ENCODE measurements around the gene FBXW7. TPM values are rescaled to one million over a fixed set of nuclear protein-coding genes. Genes with fewer than 3 reads are reported as not detected.

Gene FBXW7
- total and polyA plus RNA-seq, 4 donors = 58.9 to 129 (median 71.7) TPM

- Histone ChIP-seq H3K4me1 (ENCODE audit: control insufficient read depth, insufficient read depth, low read length) (no peaks in the 10 kb centered on the region), H3K27ac (ENCODE audit: low read depth, low read length) (no peak overlapping the region), H3K36me3 (ENCODE audit: control insufficient read depth, insufficient read depth, low read length) (peaks cover 5% of the 10 kb centered on the region), H3K4me3 (ENCODE audit: low read depth, low read length) (no peak overlapping the region), H3K27me3 (ENCODE audit: control insufficient read depth, insufficient read depth, low read length) (no peaks in the 10 kb centered on the region), H3K9me3 (ENCODE audit: control insufficient read depth, insufficient read depth, low read length) (no peaks in the 10 kb centered on the region)
- no peak for DNase-seq (ENCODE audit: low read depth in 4 of 6, low spot score in 6 of 6)
- 83% methylated on average over 1 of the region's 3 CpGs for WGBS (ENCODE audit: insufficient coverage)
Observed at GRCh38 chr4:152342293-152342692, 193.6 kb downstream of the FBXW7 start.

- H3K27ac ChIP-seq (ENCODE audit: low read depth, low read length) = no peak overlapping the region
- 100% methylated on average over 3 of the region's 3 CpGs for WGBS (ENCODE audit: insufficient coverage)
- H3K9me3 ChIP-seq (ENCODE audit: control insufficient read depth, insufficient read depth, low read length) = no peaks in the 10 kb centered on the region
- H3K27me3 ChIP-seq (ENCODE audit: control insufficient read depth, insufficient read depth, low read length) = no peaks in the 10 kb centered on the region
- DNase-seq (ENCODE audit: low read depth in 4 of 6, low spot score in 6 of 6) = no peak
- H3K4me1 ChIP-seq (ENCODE audit: control insufficient read depth, insufficient read depth, low read length) = no peaks in the 10 kb centered on the region
- H3K4me3 ChIP-seq (ENCODE audit: low read depth, low read length) = no peak overlapping the region
- no peaks in the 10 kb centered on the region for H3K36me3 ChIP-seq (ENCODE audit: control insufficient read depth, insufficient read depth, low read length)
Observed at GRCh38 chr4:152340818-152341217, 195.1 kb downstream of the FBXW7 start.

DNA sequence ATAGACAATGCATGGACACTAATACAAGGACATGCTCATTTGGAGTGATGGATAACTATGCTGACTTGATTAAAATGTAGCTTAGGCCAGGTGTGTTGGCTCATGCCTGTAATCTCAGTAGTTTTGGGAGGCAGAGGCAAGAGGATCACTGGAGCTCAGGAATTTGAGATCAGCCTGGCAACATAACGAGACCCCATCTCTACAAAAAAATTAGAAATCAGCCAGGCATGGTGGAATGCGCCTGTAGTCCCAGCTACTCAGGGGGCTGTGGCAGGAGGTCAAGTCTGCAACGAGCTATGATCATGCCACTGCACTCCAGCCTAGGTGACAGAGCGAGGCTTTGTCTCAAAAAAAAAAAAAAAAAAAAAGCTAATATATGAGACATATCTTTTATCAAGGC is 196.3 kb downstream of the FBXW7 start:
- Histone ChIP-seq H3K27ac (ENCODE audit: low read depth, low read length) (no peak overlapping the region), H3K4me1 (ENCODE audit: control insufficient read depth, insufficient read depth, low read length) (no peaks in the 10 kb centered on the region), H3K4me3 (ENCODE audit: low read depth, low read length) (no peak overlapping the region), H3K9me3 (ENCODE audit: control insufficient read depth, insufficient read depth, low read length) (no peaks in the 10 kb centered on the region), H3K27me3 (ENCODE audit: control insufficient read depth, insufficient read depth, low read length) (no peaks in the 10 kb centered on the region), H3K36me3 (ENCODE audit: control insufficient read depth, insufficient read depth, low read length) (no peaks in the 10 kb centered on the region)
- WGBS (ENCODE audit: insufficient coverage) = 83% methylated on average over 2 of the region's 4 CpGs
- no peak for DNase-seq (ENCODE audit: low read depth in 4 of 6, low spot score in 6 of 6)

DNA sequence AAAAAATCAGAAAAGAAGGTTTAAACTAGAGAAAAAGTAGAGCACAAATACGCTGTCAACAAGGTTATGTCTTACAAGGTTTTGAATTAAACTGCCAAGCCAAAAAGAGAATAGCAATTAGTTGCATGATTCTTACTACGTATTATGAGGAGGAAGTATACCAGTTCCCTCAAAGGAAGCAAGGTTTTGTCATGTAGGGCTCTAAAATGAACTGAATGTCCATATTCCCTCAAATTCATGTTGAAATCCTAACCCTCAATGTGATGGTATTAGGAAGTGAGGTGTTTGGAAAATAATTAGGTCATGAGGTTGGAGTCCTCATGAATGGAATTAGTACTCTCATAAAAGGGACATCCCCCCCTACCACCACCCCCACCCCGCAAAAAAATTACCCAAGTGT is 201.0 kb downstream of the FBXW7 start:
- no peaks in the 10 kb centered on the region for H3K9me3 ChIP-seq (ENCODE audit: control insufficient read depth, insufficient read depth, low read length)
- no peak overlapping the region for H3K4me3 ChIP-seq (ENCODE audit: low read depth, low read length)
- H3K36me3 ChIP-seq (ENCODE audit: control insufficient read depth, insufficient read depth, low read length) = peaks cover 3% of the 10 kb centered on the region
- no peak overlapping the region for H3K27ac ChIP-seq (ENCODE audit: low read depth, low read length)
- WGBS (ENCODE audit: insufficient coverage) = no CpG with 5 or more reads among the region's 3 CpGs
- DNase-seq (ENCODE audit: low read depth in 4 of 6, low spot score in 6 of 6) = no peak
- no peaks in the 10 kb centered on the region for H3K4me1 ChIP-seq (ENCODE audit: control insufficient read depth, insufficient read depth, low read length)
- H3K27me3 ChIP-seq (ENCODE audit: control insufficient read depth, insufficient read depth, low read length) = no peaks in the 10 kb centered on the region

DNA sequence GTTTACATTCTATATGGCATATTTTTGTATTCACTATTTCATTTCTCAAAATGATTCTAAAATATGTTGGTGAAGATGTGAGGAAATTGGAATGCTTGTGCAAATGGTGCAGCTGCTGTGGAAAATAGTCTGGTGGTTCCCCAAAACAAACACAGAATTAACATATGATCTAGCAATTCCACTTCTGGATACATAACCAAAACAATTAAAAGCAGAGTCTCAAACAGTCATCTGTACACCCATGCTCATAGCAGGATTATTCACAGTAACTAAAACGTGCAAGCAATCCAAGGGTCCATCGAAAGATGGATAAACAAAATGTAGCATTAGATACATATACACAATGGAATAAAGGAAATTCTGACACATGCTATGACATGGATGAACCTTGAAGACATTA is 204.8 kb downstream of the FBXW7 start:
- Histone ChIP-seq H3K27ac (ENCODE audit: low read depth, low read length) (no peak overlapping the region), H3K36me3 (ENCODE audit: control insufficient read depth, insufficient read depth, low read length) (peaks cover 6% of the 10 kb centered on the region), H3K27me3 (ENCODE audit: control insufficient read depth, insufficient read depth, low read length) (no peaks in the 10 kb centered on the region), H3K4me3 (ENCODE audit: low read depth, low read length) (no peak overlapping the region), H3K4me1 (ENCODE audit: control insufficient read depth, insufficient read depth, low read length) (no peaks in the 10 kb centered on the region), H3K9me3 (ENCODE audit: control insufficient read depth, insufficient read depth, low read length) (no peaks in the 10 kb centered on the region)
- no peak for DNase-seq (ENCODE audit: low read depth in 4 of 6, low spot score in 6 of 6)
- no CpG with 5 or more reads among the region's 2 CpGs for WGBS (ENCODE audit: insufficient coverage)

DNA sequence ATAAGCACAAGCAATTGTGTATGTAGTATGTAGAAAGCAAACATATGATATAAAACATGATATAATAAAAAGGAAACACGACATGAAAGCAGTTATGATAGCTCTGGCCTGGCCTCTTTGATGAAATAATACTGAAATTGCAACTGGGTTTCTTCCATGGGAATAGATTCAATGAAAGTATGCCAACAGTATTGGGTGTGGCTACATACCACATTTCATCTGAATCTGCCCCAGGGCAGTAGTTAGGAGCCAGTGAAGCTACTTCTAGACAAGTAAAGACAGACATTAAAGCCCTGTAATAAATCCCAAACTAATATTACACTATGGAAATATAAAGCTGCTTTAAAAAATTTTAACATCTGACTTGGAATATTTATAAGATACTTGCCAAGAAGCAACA is 207.3 kb downstream of the FBXW7 start:
- no peak for DNase-seq (ENCODE audit: low read depth in 4 of 6, low spot score in 6 of 6)
- no peak overlapping the region for H3K27ac ChIP-seq (ENCODE audit: low read depth, low read length)

DNA sequence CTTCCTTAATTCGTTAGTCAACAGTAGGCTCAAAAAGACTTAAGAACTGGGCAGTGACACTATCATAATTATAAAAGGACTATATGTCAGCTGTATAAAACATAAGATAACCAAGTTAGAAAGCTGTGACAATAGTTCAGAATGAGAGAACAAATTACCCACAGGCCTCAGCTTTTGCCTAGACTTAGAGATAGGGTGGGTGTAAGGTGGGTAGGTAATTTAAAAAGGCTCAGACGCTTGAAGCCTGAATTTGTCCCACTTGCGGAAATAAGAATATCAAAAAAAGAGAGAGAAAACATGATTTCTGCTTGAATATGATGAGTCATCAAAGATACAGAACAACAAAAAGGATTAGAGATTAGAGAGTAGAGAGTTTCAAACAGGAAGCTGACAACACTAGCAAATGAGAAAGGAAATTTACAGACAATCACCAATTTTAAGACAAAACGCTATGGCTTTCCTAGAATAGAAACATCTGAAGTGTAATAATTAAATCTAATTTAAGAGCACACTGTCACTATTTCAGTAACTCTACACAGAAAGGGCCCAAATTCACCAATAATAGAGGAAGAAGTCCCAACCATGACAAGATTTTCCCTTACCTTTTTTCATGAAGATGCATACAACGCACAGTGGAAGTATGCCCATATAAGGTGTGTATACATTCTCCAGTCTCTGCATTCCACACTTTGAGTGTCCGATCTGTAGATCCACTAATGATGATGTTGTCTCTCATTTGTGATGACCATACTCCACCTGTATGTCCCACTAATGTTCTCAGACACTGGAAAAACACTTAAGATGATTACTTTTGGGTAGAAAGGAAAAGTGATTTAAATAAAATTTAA is 208.1 kb downstream of the FBXW7 start:
- no peaks in the 10 kb centered on the region for H3K27me3 ChIP-seq (ENCODE audit: control insufficient read depth, insufficient read depth, low read length)
- H3K4me1 ChIP-seq (ENCODE audit: control insufficient read depth, insufficient read depth, low read length) = no peaks in the 10 kb centered on the region
- DNase-seq (ENCODE audit: low read depth in 4 of 6, low spot score in 6 of 6) = no peak
- H3K9me3 ChIP-seq (ENCODE audit: control insufficient read depth, insufficient read depth, low read length) = no peaks in the 10 kb centered on the region
- WGBS (ENCODE audit: insufficient coverage) = no CpG with 5 or more reads among the region's 6 CpGs
- no peak overlapping the region for H3K4me3 ChIP-seq (ENCODE audit: low read depth, low read length)
- no peak overlapping the region for H3K27ac ChIP-seq (ENCODE audit: low read depth, low read length)
- H3K36me3 ChIP-seq (ENCODE audit: control insufficient read depth, insufficient read depth, low read length) = peaks cover 3% of the 10 kb centered on the region

More for the DNA sequence above, 207.3 kb downstream of the FBXW7 start:
- Histone ChIP-seq H3K4me3 (ENCODE audit: low read depth, low read length) (no peak overlapping the region), H3K9me3 (ENCODE audit: control insufficient read depth, insufficient read depth, low read length) (no peaks in the 10 kb centered on the region), H3K36me3 (ENCODE audit: control insufficient read depth, insufficient read depth, low read length) (peaks cover 3% of the 10 kb centered on the region), H3K4me1 (ENCODE audit: control insufficient read depth, insufficient read depth, low read length) (no peaks in the 10 kb centered on the region), H3K27me3 (ENCODE audit: control insufficient read depth, insufficient read depth, low read length) (no peaks in the 10 kb centered on the region)
- no CpG with 5 or more reads among the region's 1 CpG for WGBS (ENCODE audit: insufficient coverage)

DNA sequence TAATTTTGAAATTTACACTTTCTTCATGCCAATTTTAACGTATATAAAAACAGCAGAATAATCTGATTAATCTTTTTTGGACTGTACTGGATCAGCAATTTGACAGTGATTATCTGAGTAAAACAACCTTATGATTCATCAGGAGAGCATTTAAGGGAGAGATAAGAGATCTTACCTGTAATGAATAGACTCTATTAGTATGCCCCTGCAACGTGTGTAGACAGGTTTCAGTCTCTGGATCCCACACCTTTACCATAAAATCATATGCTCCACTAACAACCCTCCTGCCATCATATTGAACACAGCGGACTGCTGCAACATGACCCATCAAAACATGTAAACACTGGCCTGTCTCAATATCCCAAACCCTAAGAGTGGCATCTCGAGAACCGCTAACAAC is 210.1 kb downstream of the FBXW7 start:
- H3K9me3 ChIP-seq (ENCODE audit: control insufficient read depth, insufficient read depth, low read length) = no peaks in the 10 kb centered on the region
- H3K36me3 ChIP-seq (ENCODE audit: control insufficient read depth, insufficient read depth, low read length) = peaks cover 5% of the 10 kb centered on the region
- no peak overlapping the region for H3K27ac ChIP-seq (ENCODE audit: low read depth, low read length)
- no peak overlapping the region for H3K4me3 ChIP-seq (ENCODE audit: low read depth, low read length)
- H3K4me1 ChIP-seq (ENCODE audit: control insufficient read depth, insufficient read depth, low read length) = no peaks in the 10 kb centered on the region
- 80% methylated on average over 1 of the region's 5 CpGs for whole genome bisulfite sequencing (ENCODE audit: insufficient coverage)
- H3K27me3 ChIP-seq (ENCODE audit: control insufficient read depth, insufficient read depth, low read length) = no peaks in the 10 kb centered on the region
- DNase-seq (ENCODE audit: low read depth in 4 of 6, low spot score in 6 of 6) = no peak

GRCh38 chr4:152323221-152323620 is 212.7 kb downstream of the FBXW7 start:
- no peak for DNase-seq (ENCODE audit: low read depth in 4 of 6, low spot score in 6 of 6)
- Histone ChIP-seq H3K4me1 (ENCODE audit: control insufficient read depth, insufficient read depth, low read length) (no peaks in the 10 kb centered on the region), H3K27ac (ENCODE audit: low read depth, low read length) (no peak overlapping the region), H3K27me3 (ENCODE audit: control insufficient read depth, insufficient read depth, low read length) (no peaks in the 10 kb centered on the region), H3K36me3 (ENCODE audit: control insufficient read depth, insufficient read depth, low read length) (peaks cover 5% of the 10 kb centered on the region), H3K9me3 (ENCODE audit: control insufficient read depth, insufficient read depth, low read length) (no peaks in the 10 kb centered on the region), H3K4me3 (ENCODE audit: low read depth, low read length) (no peak overlapping the region)
- no CpG with 5 or more reads among the region's 1 CpG for WGBS (ENCODE audit: insufficient coverage)

GRCh38 chr4:152322656-152323055 is 213.2 kb downstream of the FBXW7 start:
- no peaks in the 10 kb centered on the region for H3K4me1 ChIP-seq (ENCODE audit: control insufficient read depth, insufficient read depth, low read length)
- no peak for DNase-seq (ENCODE audit: low read depth in 4 of 6, low spot score in 6 of 6)
- WGBS (ENCODE audit: insufficient coverage) = 72% methylated on average over 5 of the region's 6 CpGs
- no peak overlapping the region for H3K4me3 ChIP-seq (ENCODE audit: low read depth, low read length)
- no peak overlapping the region for H3K27ac ChIP-seq (ENCODE audit: low read depth, low read length)
- peaks cover 3% of the 10 kb centered on the region for H3K36me3 ChIP-seq (ENCODE audit: control insufficient read depth, insufficient read depth, low read length)
- no peaks in the 10 kb centered on the region for H3K27me3 ChIP-seq (ENCODE audit: control insufficient read depth, insufficient read depth, low read length)
- H3K9me3 ChIP-seq (ENCODE audit: control insufficient read depth, insufficient read depth, low read length) = no peaks in the 10 kb centered on the region

Data from spinal cord (tissue), 10 donors.